Fibroblast of skin of left biceps (primary cell): ENCODE data around the gene IER5L.
"Not testable (repeated sequence)": the region's sequence is repeated elsewhere in the genome, so short reads cannot be mapped to it uniquely, and the experiment has no call there.

Experiments used
- DNase-seq, 2 experiments: peaks; one replicate each; pipeline ENCODE4 v3.0.0-alpha.2; 2013; ENCODE audit warnings: low read depth in 2 of 2

The IER5L gene

GRCh38 chr9:129202613-129203555 is 24.8 kb upstream of the IER5L start:
- DNase-seq: peak; percentile 38 to 41

DNA sequence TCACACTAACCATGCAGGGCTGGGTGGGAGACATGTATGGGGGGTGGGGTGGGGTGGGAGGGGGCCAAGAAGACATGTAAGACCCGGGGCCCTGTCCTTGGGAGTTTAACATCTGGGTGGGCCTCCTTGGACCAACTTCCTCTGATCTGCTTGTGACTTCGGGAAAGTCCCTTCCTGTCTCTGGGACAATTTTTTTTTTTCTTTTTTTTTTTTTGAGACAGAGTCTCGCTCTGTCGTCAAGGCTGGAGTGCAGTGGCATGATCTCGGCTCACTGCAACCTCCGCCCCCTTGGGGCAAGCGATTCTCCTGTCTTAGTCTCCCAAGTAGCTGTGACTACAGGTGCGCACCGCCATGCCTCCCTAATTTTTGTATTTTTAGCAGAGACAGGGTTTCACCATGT is 23.8 kb upstream of the IER5L start:
- DNase-seq: no peak

DNA sequence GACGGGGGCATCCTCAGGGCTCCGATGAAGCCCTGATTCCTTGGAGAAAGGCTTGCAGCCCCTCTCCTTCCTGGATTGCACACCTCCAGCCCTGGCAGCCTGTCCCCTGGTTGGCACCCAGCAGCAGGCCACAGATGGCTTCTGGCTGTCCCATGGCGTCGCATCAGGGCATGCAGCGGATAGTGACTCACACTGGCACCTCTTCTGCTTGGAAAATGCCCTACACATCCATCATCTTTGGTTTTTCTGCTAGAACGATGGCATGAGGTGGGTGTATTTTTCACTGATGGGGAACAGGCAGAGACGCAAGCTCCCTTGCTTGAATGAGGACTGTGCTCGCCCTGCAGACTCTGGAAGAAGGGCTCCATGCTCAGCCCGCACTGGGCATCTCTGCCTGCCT is 23.2 kb upstream of the IER5L start:
- DNase-seq: no peak

DNA sequence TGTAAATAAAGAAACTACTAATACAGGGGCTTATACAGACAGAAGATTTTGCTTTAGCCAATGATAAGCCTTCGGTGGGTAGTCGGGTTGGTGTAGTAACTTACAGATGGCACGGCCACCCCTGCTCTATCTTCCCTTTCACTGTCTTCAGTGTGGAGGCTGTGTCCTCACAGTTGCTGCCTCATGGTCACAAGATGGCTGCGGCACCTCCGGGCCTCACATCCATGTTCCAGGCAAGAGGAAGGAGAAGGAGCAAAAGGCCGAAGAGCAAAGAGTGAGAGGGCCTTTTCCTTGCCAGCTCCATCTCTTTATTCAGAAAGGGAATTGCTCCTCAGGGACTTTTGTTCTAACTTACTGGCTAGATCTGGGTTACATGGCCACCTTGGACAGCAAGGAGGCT is 22.2 kb upstream of the IER5L start:
- DNase-seq: no peak

DNA sequence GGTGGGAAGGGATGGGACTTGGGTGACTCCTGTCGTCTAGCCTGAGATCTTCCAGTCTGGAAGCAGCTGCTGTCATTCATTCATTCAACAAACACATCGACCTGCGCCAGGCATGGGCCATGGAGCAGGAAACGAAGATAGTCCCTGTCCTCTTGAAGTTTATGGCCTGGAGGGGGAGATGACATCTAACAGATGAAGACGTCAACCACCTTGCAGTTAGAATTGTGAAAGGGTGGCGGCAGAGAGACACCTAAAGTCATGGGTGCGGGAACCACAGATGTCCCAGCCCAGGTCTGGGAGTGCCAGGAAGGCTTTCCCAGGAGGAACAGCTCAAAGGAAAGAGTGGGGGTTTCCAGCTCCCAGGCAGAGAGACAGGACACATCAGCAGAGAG is 21.0 kb upstream of the IER5L start:
- no peak for DNase-seq

DNA sequence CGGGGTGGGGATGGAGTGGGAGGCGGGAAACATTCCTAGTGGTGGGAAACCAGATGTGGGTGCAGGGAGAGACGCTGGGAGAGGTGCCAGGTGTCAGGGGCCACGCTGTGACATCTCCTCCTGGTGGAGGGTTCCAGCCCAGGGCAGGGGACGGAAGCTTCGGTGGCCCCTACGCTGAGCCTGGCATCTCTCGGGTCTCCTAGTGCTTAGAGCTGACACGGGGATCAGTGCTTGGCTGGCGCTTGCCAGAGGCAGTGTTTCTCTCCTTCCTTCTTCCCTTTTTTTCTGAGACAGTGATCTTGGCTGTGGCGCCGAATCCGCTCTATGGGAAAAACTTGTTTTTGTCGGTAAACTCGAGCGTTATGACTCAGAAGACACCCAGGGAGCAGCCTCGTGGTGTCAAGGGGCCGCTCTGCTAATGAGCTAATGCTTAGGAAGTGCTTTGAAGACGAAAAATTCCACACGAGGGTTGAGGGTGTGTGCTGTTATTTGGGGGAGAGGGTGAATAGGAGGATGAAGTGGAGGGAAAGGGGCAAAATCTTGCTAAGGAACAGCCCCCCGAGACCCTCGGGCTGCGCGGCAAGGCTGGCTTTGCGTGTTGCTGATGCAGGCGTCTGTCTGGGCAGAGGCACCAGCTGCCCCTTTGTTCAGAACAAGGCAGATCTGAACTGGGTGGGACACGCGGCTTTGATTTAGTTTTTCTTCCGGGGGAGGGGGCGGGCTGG is 20.4 kb upstream of the IER5L start:
- peak; percentile 55 to 61 for DNase-seq

DNA sequence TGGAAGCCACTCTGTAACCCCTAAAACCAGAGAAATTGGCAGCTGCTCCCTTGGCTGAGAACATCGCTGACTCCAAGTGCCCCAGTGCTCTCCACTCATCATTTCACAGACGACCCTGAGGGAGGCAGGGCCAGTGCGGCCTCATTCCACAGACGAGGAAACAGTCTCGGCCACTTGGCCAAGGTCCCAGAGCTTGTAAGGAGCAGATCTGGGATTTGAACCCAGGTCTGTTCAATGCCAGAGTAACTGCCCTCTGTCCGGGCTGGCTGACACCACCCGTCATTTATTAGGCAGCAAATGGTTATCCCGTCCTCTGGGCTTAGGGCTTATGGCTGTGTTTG is 19.9 kb upstream of the IER5L start:
- DNase-seq: no peak

- not testable (repeated sequence) for DNase-seq
These were observed 19.0 kb upstream of the IER5L start for GRCh38 chr9:129197045-129197444.

GRCh38 chr9:129195606-129196005 is 17.5 kb upstream of the IER5L start:
- no peak for DNase-seq

DNA sequence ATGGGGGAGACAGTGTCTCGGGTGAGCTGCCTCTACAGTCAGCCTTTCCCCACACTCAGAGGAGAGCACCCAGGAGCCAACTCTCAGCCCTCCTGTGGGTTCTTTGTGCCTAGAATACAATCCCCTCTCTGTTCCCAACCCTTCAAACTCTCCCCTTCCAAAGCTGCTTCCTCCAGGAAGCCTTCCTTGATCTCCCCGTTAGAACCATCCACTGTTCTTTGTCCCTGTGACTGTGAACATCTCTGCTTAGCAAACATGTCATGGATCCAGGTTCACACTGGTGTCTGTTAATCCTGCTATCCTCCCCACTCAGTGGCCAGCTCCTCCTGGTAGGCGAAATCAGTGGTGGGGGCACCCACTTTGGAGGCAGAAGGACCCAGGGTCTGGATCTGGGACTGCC is 16.2 kb upstream of the IER5L start:
- DNase-seq: no peak

DNA sequence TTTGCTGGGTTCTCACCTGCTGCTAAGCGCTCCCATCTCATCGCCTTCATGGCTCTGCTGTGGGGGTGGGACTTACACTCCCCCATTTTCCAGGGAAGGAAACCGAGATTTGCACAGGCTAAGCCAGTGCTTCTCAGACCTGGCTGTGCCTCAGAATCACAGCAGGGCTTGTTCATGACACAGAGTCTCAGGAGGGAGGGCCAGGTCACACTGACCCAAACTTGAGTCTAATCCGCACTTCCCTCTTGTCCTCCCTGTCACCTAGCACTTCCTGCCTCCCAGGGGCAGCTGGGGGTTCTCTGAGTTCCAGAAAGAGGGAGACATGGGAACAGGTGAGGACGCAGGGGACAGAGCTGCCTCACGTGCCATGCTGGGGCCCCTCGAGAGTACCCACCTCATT is 15.6 kb upstream of the IER5L start:
- no peak for DNase-seq

DNA sequence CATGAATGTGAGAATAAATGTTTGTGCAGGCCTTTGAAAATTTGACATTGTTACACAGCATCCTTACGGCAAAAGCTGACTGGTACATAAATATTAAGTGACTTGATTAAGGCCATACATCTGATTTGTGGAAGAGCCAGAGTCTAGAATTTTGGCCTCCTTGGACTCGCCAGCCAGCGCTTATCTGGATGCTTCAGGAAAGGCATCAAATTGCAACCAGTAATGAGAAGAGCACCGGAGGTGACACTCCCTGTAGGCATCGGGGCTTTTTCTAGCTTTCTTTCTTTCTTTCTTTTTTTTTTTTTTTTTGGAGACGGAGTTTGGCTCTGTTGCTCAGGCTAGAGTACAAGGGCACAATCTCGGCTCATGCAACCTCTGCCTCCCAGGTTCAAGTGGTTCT is 13.2 kb upstream of the IER5L start:
- no peak for DNase-seq

DNA sequence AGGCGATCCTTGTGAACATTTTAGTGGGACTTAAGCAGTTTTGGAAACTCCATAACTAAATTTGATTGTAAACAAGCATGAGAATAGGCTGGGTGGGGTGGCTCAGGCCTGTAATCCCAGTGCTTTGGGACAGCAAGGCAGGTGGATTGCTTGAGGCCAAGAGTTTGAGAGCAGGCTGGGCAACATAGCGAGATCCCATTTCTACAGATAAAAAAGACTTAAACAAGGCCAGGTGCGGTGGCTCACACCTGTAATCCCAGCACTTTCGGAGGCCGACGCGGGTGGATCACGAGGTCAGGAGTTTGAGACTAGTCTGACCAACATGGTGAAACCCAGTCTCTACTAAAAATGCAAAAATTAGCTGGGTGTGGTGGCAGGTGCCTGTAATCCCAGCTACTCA is 11.9 kb upstream of the IER5L start:
- DNase-seq: not testable (repeated sequence)

GRCh38 chr9:129187042-129187441 is 9.0 kb upstream of the IER5L start:
- no peak for DNase-seq

DNA sequence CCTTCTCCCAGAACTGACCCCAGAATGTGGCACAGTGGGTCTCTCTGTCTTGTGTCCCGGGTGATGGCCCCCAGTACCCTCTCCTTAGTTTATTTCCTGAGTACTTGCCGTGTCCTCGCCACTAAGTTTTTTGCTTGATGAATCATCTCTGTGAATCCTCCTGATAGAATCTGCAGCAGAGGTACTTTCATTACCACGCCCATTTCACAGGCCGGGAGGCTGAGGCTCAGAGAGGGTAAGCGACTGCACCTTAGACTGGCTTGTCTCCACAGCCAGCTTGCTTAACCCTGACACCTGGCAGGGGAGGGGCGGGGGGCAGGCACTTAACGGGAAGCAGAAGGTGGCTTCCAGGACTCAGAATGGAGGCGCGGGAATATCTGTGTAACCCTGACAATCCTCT is 7.9 kb upstream of the IER5L start:
- DNase-seq: no peak

- no peak for DNase-seq
These were observed 7.3 kb upstream of the IER5L start for GRCh38 chr9:129185402-129185801.

- no peak for DNase-seq
These were observed 6.6 kb upstream of the IER5L start for GRCh38 chr9:129184596-129185122.

DNA sequence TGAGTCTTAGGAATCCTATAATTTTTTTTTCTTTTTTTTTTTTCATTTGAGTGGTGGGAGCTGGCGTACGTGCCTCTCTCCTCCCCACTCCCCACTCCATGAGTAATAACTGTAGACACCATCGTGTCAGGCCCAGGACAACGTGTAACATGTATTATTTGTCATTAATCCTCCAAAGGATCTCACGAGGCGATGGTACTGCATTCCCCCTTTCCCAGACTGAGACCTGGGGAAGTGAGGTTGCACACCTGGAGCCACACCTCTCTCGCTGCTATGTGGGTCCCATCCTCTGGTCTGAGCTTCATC is 6.1 kb upstream of the IER5L start:
- DNase-seq: no peak

- no peak for DNase-seq
These were observed 5.6 kb upstream of the IER5L start for GRCh38 chr9:129183495-129184218.

DNA sequence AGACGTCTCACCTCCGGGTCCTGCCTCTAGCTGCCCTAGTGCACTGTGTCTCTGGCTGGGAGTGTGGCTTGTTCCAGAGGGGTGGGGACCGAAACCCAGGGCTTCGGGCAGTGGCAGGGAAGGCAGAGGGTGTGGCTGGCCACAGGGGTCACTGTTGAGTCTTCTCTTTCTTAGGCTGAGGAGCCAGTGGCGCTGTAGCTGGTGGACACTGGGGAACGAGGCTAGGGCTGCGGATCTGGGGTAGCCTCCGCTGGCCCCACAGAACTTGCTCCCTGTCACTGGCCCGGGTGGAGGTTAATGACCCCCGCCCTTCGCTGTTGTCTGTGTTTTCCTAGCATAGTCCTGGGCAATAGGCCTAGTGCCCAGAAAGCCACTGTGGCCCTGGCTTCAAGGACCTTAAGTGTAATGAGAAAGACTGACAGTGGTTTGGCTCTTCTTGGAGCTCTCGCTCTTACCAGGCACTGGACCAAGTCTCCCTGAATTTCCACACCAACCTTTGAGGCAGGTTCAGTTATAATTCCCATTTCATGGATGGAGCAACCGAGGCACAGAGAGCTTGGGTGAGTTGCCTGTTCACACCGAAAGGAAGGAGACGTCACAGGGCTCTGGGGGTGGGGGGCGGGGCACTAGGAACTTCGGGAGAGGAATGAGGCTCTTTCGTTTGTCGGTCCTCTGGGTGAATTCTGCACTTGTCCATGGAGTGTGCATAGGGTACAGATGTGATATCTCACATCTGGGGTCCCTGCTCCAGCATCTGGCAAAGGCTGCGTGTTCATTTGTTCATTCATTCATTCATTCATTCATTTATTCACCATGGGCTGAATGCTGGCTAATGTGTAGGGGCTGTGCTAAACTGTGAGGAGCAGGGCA is 4.8 kb upstream of the IER5L start:
- no peak for DNase-seq

- no peak for DNase-seq
These were observed 4.1 kb upstream of the IER5L start for GRCh38 chr9:129182122-129182521.

- DNase-seq: no peak
These were observed 3.2 kb upstream of the IER5L start for GRCh38 chr9:129181246-129181645.
